HG03280 (cell line): Measurements from ENCODE around the gene TSPOAP1.

Source experiments
- ATAC-seq: cut with Tn5 transposase; IDR thresholded peaks from one replicate; pipeline ENCODE4 v1.9.1; 2021; ENCODE audit warnings: mild to moderate bottlenecking, moderate library complexity; ENCODE audit not compliant: unreplicated experiment

Gene TSPOAP1

GRCh38 chr17:58328195-58329034 is at the start of gene TSPOAP1:
Gene TSPOAP1 (minus strand): TSS chr17:58328795. CDS start chr17:58327920, 875 bp downstream.
- ATAC-seq, result no peak

- ATAC-seq, result no peak
These were observed 49.1 kb upstream of the TSPOAP1 start for GRCh38 chr17:58377661-58378060.

GRCh38 chr17:58377093-58377601 is 48.6 kb upstream of the TSPOAP1 start:
- no peak for ATAC-seq

- no peak for ATAC-seq
These were observed 47.9 kb upstream of the TSPOAP1 start for GRCh38 chr17:58376472-58377000.

GRCh38 chr17:58375811-58376210 is 47.2 kb upstream of the TSPOAP1 start:
- no peak for ATAC-seq

GRCh38 chr17:58375256-58375655 is 46.7 kb upstream of the TSPOAP1 start:
- ATAC-seq, result no peak

GRCh38 chr17:58373923-58374322 is 45.3 kb upstream of the TSPOAP1 start:
- ATAC-seq, result no peak

GRCh38 chr17:58373003-58373402 is 44.4 kb upstream of the TSPOAP1 start:
- no peak for ATAC-seq

GRCh38 chr17:58371300-58371950 is 42.8 kb upstream of the TSPOAP1 start:
- no peak for ATAC-seq

- ATAC-seq, result no peak
These were observed 42.1 kb upstream of the TSPOAP1 start for GRCh38 chr17:58370716-58371115.

GRCh38 chr17:58370309-58370708 is 41.7 kb upstream of the TSPOAP1 start:
- ATAC-seq, result no peak

- ATAC-seq, result no peak
These were observed 40.8 kb upstream of the TSPOAP1 start for GRCh38 chr17:58369214-58370031.

GRCh38 chr17:58368860-58369213 is 40.2 kb upstream of the TSPOAP1 start:
- no peak for ATAC-seq

- ATAC-seq, result no peak
These were observed 38.9 kb upstream of the TSPOAP1 start for GRCh38 chr17:58367461-58367860.

- no peak for ATAC-seq
These were observed 37.5 kb upstream of the TSPOAP1 start for GRCh38 chr17:58365980-58366595.

GRCh38 chr17:58365185-58365979 is 36.8 kb upstream of the TSPOAP1 start:
- ATAC-seq, result no peak

GRCh38 chr17:58364270-58364942 is 35.8 kb upstream of the TSPOAP1 start:
- no peak for ATAC-seq

- ATAC-seq, result no peak
These were observed 35.0 kb upstream of the TSPOAP1 start for GRCh38 chr17:58363457-58364185.
